Calu3 (cell line): ENCODE results near the gene ZXDC. TPM values are rescaled to one million over a fixed set of nuclear protein-coding genes. Genes with fewer than 3 reads are reported as not detected.

Source experiments
- BruUV-seq: library from RNA; stranded (reverse); fragments of 400-500 nt; replicated peaks from 2 replicates; lab custom pipeline; 2021; lab: Mats Ljungman, UMichigan
- CTCF ChIA-PET: fragments of 300-600 bp; sonication (Branson Sonifier 250); formaldehyde crosslinking; loops from one replicate; lab custom pipeline; 2022; ENCODE audit warnings: antibody characterized with exemption; lab: Charles Lee
- DNase-seq: peaks from one replicate; pipeline ENCODE4 v3.0.0; 2022
- H3K27ac Mint-ChIP-seq: one replicate; pipeline ENCODE4 v1.8.0; 2022; ENCODE audit warnings: mixed read lengths; ENCODE audit not compliant: unreplicated experiment
- H3K27me3 Mint-ChIP-seq: one replicate; pipeline ENCODE4 v1.8.0; 2022; ENCODE audit warnings: mixed read lengths; ENCODE audit not compliant: unreplicated experiment
- H3K36me3 Mint-ChIP-seq: one replicate; pipeline ENCODE4 v1.8.0; 2022; ENCODE audit warnings: mild to moderate bottlenecking, moderate library complexity, mixed read lengths; ENCODE audit not compliant: insufficient read depth, unreplicated experiment
- H3K4me1 Mint-ChIP-seq: one replicate; pipeline ENCODE4 v1.8.0; 2022; ENCODE audit warnings: mild to moderate bottlenecking, low read depth, mixed read lengths; ENCODE audit not compliant: unreplicated experiment
- H3K4me3 Mint-ChIP-seq: one replicate; pipeline ENCODE4 v1.8.0; 2022; ENCODE audit warnings: mild to moderate bottlenecking, low read depth, moderate library complexity, mixed read lengths; ENCODE audit not compliant: unreplicated experiment
- H3K9me3 Mint-ChIP-seq: one replicate; pipeline ENCODE4 v1.8.0; 2022; ENCODE audit warnings: low read depth, mixed read lengths; ENCODE audit not compliant: unreplicated experiment
- intact Hi-C: fragments of 100-400 bp; cut with micrococcal nuclease; formaldehyde crosslinking; loops from one replicate; pipeline ENCODE4 v1.10.0; 2022; ENCODE audit not compliant: unreplicated experiment
- total RNA-seq: library from RNA; stranded (reverse); gene quantifications from 2 replicates; pipeline ENCODE4 v1.2.3, GENCODE V29; 2022
- TF ChIP-seq, protein P1 (sequence below): fragments of 200-600 bp; IDR thresholded peaks from one replicate; pipeline ENCODE4 v1.8.0; 2022; ENCODE audit warnings: antibody characterized with exemption; ENCODE audit not compliant: unreplicated experiment

The ZXDC gene
- total RNA-seq, 1 experiment from 2014 or later = 63.8 TPM

DNA sequence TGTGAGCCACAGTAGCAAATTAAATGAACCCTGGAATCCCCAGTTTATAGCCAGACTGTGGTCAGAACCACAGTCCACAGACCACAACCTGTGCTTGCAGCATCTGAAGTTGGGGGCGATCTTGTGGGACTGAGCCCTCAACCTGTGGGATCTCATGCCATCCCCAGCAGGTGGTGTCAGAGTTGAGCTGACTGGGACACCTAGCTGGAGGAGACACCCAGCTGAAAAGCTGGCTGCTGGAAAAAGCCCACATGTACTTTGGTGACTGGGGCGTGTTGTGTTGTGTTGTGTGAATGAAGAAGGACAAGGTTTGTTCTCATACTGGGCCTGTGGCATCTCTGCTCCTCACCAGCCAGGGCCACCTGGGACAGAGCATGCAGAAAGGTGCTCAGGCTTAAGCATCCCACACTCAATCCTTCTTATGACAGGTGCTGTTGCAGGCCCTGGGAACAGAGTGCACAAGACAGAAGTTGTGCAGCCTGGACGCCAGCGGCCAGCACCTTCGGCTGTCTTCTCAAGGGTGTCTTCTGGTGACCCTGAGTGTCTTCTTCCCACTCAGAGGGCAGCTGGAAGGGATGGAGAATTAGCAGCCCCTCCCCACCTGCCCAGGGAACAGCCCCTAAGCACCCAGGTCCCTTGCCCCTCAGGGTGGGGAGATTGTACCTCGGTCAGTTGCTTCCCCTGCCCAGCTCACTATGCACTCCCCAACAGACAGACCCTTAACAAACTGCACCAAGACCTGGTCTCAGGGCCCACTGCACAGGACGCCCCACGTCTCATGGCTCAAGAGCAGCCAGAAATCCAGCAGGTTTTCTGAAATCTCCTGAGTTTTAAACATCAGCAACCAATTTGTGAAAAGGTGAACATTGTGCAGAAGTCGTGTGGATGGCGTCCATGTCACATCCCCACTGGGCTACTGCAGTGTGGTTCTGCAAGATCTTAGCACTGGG is 44.1 kb upstream of the ZXDC start:
- TF ChIP-seq, protein P1, sequence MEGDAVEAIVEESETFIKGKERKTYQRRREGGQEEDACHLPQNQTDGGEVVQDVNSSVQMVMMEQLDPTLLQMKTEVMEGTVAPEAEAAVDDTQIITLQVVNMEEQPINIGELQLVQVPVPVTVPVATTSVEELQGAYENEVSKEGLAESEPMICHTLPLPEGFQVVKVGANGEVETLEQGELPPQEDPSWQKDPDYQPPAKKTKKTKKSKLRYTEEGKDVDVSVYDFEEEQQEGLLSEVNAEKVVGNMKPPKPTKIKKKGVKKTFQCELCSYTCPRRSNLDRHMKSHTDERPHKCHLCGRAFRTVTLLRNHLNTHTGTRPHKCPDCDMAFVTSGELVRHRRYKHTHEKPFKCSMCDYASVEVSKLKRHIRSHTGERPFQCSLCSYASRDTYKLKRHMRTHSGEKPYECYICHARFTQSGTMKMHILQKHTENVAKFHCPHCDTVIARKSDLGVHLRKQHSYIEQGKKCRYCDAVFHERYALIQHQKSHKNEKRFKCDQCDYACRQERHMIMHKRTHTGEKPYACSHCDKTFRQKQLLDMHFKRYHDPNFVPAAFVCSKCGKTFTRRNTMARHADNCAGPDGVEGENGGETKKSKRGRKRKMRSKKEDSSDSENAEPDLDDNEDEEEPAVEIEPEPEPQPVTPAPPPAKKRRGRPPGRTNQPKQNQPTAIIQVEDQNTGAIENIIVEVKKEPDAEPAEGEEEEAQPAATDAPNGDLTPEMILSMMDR = no peak
- no peak overlapping the region for H3K27ac Mint-ChIP-seq
- BruUV-seq = no TSS peak
- no peak for DNase-seq
- no peaks in the 10 kb centered on the region for H3K4me1 Mint-ChIP-seq
- no peaks in the 10 kb centered on the region for H3K9me3 Mint-ChIP-seq
- CTCF ChIA-PET = interaction anchor here (0.5 to 0.9 kb wide), 2 partner anchors 196 to 243 kb away, joined by 3 to 8 read pairs; no protein-coding TSS in a partner anchor
- H3K36me3 Mint-ChIP-seq = no peaks in the 10 kb centered on the region
- H3K27me3 Mint-ChIP-seq = peaks cover 72% of the 10 kb centered on the region
- intact Hi-C loops = loop anchor here (5.0 to 10.0 kb wide), 3 partner anchors 135 to 1023 kb away; partner anchors contain the start of gene TXNRD3
- no peak overlapping the region for H3K4me3 Mint-ChIP-seq

DNA sequence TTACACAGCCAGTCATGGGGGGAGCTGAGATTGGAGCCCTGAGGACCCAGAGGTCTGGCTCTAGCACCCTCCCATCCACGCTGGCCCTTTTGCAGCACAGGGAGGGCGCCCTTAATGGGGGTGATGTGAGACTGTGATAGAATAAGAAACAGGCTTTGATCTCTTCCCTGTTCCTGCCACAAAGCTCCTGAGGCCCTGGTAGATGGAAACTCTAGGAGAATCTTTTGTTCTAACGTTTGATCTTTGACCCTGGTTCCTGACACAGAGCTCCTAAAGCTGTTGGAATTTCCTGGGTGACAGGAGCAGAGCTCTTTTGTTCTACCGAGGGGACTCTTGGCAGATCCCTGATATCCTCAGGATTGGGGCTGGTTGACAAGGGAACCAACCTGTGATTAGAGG is 43.1 kb upstream of the ZXDC start:
- Mint-ChIP-seq H3K4me3 (no peak overlapping the region), H3K36me3 (no peaks in the 10 kb centered on the region), H3K9me3 (no peaks in the 10 kb centered on the region), H3K4me1 (no peaks in the 10 kb centered on the region), H3K27ac (no peak overlapping the region), H3K27me3 (peaks cover 76% of the 10 kb centered on the region)
- TF ChIP-seq, protein P1 = no peak
- intact Hi-C loops = no loop called here
- BruUV-seq = no TSS peak
- CTCF ChIA-PET = interaction anchor here (0.9 to 1.2 kb wide), 2 partner anchors 10 to 197 kb away, joined by 4 to 8 read pairs; no protein-coding TSS in a partner anchor
- DNase-seq = no peak

DNA sequence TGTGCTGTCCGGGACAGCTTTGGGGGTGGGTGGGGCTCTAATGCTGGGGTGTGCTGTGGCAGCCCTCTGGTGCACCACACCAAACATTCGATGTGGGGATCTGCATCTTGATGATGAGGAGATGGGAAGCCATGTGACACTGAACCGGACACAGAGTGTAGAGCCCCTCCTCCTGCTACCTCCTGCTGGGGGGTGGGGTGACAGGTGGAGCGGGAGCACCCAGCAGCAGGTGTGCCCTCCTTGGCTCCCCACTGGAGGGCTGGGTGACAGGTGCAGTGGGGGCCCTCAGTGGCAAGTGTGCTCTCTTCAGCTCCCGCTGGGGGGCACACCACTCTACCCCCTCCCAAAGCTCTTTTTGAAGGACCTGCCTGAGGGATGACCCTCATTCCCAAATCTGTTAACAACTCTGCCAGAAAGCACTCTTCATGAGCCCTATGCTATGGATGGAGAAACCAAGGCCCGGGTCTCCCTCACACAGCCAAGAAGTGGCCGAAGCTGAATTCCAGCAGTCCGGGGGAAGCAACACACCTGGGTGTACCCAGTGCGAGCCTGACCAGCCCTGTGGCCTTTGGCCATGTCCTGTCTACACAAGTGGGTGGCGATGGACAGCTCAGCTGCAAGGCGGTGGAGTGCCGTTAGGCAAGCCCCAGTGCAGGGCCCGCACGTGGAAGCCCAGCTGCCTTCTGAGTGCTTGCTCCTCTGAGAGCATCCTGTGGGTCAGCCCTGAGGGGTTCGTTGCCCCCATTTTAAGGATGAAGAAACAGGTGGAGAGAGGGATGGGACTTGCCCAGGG is 42.5 kb upstream of the ZXDC start:
- no peak overlapping the region for H3K27ac Mint-ChIP-seq
- intact Hi-C loops = no loop called here
- CTCF ChIA-PET = interaction anchor here (1.2 kb wide), 1 partner anchor 9 kb away, joined by 4 read pairs; no protein-coding TSS in a partner anchor

More for the DNA sequence above, 42.5 kb upstream of the ZXDC start:
- Mint-ChIP-seq H3K9me3 (no peaks in the 10 kb centered on the region), H3K27me3 (peaks cover 76% of the 10 kb centered on the region), H3K4me3 (no peak overlapping the region), H3K4me1 (no peaks in the 10 kb centered on the region), H3K36me3 (no peaks in the 10 kb centered on the region)
- no peak for DNase-seq
- TF ChIP-seq, protein P1 = no peak
- no TSS peak for BruUV-seq
